Stomach (tissue), 4 donors: ENCODE data around the gene STAT6.

Experiments used
- CTCF ChIP-seq, 7 experiments: fragments of 450-650 bp in 4 of 7; fragments of 200-600 bp in 3 of 7; sonication (generic) in 3 of 7; IDR thresholded peaks; one replicate each; pipeline ENCODE4 v1.5.1; 2016 to 2019; ENCODE audit warnings: antibody characterized with exemption in 7 of 7, control low read depth in 2 of 7, mild to moderate bottlenecking in 1 of 7
- EP300 ChIP-seq: sonication (generic); formaldehyde crosslinking; IDR thresholded peaks from one replicate; pipeline ENCODE4 v1.6.1; 2017; ENCODE audit warnings: antibody characterized with exemption
- POLR2A ChIP-seq, 4 donors: fragments of 450-650 bp; IDR thresholded peaks; one replicate each; pipeline ENCODE4 v1.6.1; 2016; ENCODE audit warnings: antibody characterized with exemption in 4 of 4, control low read depth in 2 of 4, mild to moderate bottlenecking in 1 of 4, moderate library complexity in 1 of 4
- POLR2AphosphoS5 ChIP-seq, 3 donors: sonication (generic); formaldehyde crosslinking; IDR thresholded peaks; one replicate each; pipeline ENCODE4 v1.6.1; 2016; ENCODE audit warnings: antibody characterized with exemption in 3 of 3

DNA sequence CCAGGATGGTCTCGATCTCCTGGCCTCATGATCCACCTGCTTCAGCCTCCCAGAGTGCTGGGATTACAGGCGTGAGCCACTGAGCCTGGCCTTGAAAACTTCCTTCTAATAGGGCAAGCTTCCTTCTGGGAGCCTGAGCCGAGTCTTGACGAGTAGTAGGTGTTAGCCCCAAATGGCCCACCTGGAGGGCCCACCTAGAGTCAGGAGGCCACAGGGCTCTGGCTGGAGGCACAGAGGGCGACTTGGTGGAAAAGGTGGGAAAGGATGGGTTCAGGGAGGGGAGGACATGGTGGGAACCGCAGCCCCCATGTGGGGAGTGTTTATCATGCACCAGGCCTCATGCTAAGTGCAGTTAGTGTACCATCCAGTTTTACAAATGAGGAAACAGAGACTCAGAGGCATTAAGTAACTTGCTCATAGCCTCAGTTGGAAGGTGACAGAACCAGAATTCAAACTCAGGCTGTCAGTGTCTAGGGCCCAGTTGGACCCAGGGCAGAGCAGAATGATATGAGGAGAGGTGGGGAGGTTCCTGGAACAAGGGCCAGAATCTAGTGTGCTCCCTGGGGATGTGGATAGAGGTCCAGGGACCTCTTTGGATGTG lies 39.3 kb upstream of the STAT6 start:
- TF ChIP-seq CTCF (IDR thresholded peaks at IDR 0.05) = no peak
- TF ChIP-seq EP300 = no peak
- no peak for TF ChIP-seq POLR2A (IDR thresholded peaks at IDR 0.05)
- TF ChIP-seq POLR2AphosphoS5 (IDR thresholded peaks at IDR 0.05) = no peak
